Measurements from ENCODE around the gene SGMS1.

Gene SGMS1

GRCh38 chr10:50600286-50600685, 23.5 kb downstream of the SGMS1 start:
- Histone ChIP-seq H3K27me3 (ENCODE audit: control insufficient read depth, low read length) (no peaks in the 10 kb centered on the region), H3K4me3 (ENCODE audit: low read length) (no peak overlapping the region), H3K9me2 (replicated peaks; ENCODE audit: control insufficient read depth, low read length) (no peaks in the 10 kb centered on the region), H3K79me2 (ENCODE audit: control insufficient read depth, low read length) (peaks cover 14% of the 10 kb centered on the region), H3K4me1 (ENCODE audit: control insufficient read depth, low read length) (peaks cover 18% of the 10 kb centered on the region), H3K36me3 (ENCODE audit: control insufficient read depth, low read length) (no peaks in the 10 kb centered on the region), H3K4me2 (ENCODE audit: low read length) (no peak overlapping the region), H4K20me1 (ENCODE audit: control insufficient read depth, insufficient read depth, low read depth, low read length) (peaks cover 6% of the 10 kb centered on the region; the same call in 1 of the 2 replicates), H3F3A (ENCODE audit: control insufficient read depth, insufficient read depth) (no peaks in the 10 kb centered on the region), H3K9me3 (ENCODE audit: control insufficient read depth, insufficient read depth, low read length) (no peaks in the 10 kb centered on the region), H3K27ac (ENCODE audit: low read depth, low read length) (no peak overlapping the region)
- no peak for TF ChIP-seq EZH2phosphoT487 (IDR thresholded peaks at IDR 0.05; ENCODE audit: borderline replicate concordance, low read length)
- no peak for TF ChIP-seq CTCF (IDR thresholded peaks at IDR 0.05; ENCODE audit: low read depth, low read length, poor library complexity, severe bottlenecking)

DNA sequence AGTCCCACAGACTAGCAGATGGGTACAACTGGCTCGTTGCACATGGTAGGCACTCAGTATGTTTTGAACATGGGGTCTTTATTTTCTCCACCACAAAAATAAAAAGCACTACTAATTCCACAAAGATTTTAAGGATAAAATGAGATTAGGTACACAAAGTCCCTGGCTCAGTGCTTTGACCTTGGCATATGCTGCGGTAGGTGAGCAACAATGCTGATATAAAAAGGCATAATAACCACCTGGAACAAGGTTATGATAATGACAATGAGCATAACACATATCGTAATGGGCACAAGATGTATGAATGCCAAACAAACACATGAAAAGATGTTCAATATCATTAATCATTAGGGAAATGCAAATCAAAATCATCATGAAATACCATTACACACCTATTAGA, 26.9 kb downstream of the SGMS1 start:
- H4K20me1 ChIP-seq (ENCODE audit: control insufficient read depth, insufficient read depth, low read depth, low read length) = no peaks in the 10 kb centered on the region
- no peak for TF ChIP-seq CTCF (IDR thresholded peaks at IDR 0.05; ENCODE audit: low read depth, low read length, poor library complexity, severe bottlenecking)
- no peaks in the 10 kb centered on the region for H3K9me3 ChIP-seq (ENCODE audit: control insufficient read depth, insufficient read depth, low read length)

GRCh38 chr10:50596456-50596855, 27.3 kb downstream of the SGMS1 start:
- H3K4me3 ChIP-seq (ENCODE audit: low read length) = no peak overlapping the region
- H3K27ac ChIP-seq (ENCODE audit: low read depth, low read length) = no peak overlapping the region
- H3K4me1 ChIP-seq (ENCODE audit: control insufficient read depth, low read length) = no peaks in the 10 kb centered on the region
- no peaks in the 10 kb centered on the region for H3K27me3 ChIP-seq (ENCODE audit: control insufficient read depth, low read length)
- no peaks in the 10 kb centered on the region for H3K9me2 ChIP-seq (replicated peaks; ENCODE audit: control insufficient read depth, low read length)
- no peaks in the 10 kb centered on the region for H3F3A ChIP-seq (ENCODE audit: control insufficient read depth, insufficient read depth)
- H4K20me1 ChIP-seq (ENCODE audit: control insufficient read depth, insufficient read depth, low read depth, low read length) = no peaks in the 10 kb centered on the region
- H3K4me2 ChIP-seq (ENCODE audit: low read length) = no peak overlapping the region
- TF ChIP-seq CTCF (IDR thresholded peaks at IDR 0.05; ENCODE audit: low read depth, low read length, poor library complexity, severe bottlenecking) = no peak
- no peak for TF ChIP-seq EZH2phosphoT487 (IDR thresholded peaks at IDR 0.05; ENCODE audit: borderline replicate concordance, low read length)
- no peaks in the 10 kb centered on the region for H3K9me3 ChIP-seq (ENCODE audit: control insufficient read depth, insufficient read depth, low read length)
- no peaks in the 10 kb centered on the region for H3K36me3 ChIP-seq (ENCODE audit: control insufficient read depth, low read length)
- no peaks in the 10 kb centered on the region for H3K79me2 ChIP-seq (ENCODE audit: control insufficient read depth, low read length)

More for the DNA sequence above, 26.9 kb downstream of the SGMS1 start:
- Histone ChIP-seq H3K27ac (ENCODE audit: low read depth, low read length) (no peak overlapping the region), H3K27me3 (ENCODE audit: control insufficient read depth, low read length) (no peaks in the 10 kb centered on the region), H3K4me3 (ENCODE audit: low read length) (no peak overlapping the region), H3K36me3 (ENCODE audit: control insufficient read depth, low read length) (no peaks in the 10 kb centered on the region), H3K4me2 (ENCODE audit: low read length) (no peak overlapping the region), H3K9me2 (replicated peaks; ENCODE audit: control insufficient read depth, low read length) (no peaks in the 10 kb centered on the region), H3F3A (ENCODE audit: control insufficient read depth, insufficient read depth) (no peaks in the 10 kb centered on the region), H3K4me1 (ENCODE audit: control insufficient read depth, low read length) (no peaks in the 10 kb centered on the region), H3K79me2 (ENCODE audit: control insufficient read depth, low read length) (no peaks in the 10 kb centered on the region)

DNA sequence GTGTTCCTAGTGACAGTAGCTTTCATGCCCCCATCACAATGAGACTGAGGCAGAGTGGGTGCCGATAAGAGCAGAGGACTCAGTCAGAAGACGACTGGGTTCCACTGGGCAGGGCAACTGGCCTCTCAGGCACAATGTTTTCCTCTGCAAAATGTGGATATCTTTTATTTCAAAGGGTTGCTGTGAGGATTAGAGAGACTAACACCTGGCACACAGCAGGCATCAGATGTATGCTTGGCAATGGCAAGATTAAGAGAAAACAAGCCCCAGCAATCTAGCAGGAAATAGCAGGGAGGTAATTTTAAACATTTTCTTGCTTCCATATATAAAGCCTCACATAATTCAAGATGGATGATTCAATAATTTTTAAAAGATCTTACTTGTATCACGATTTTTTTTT, 28.0 kb downstream of the SGMS1 start:
- Histone ChIP-seq H4K20me1 (ENCODE audit: control insufficient read depth, insufficient read depth, low read depth, low read length) (no peaks in the 10 kb centered on the region), H3K36me3 (ENCODE audit: control insufficient read depth, low read length) (no peaks in the 10 kb centered on the region), H3K4me1 (ENCODE audit: control insufficient read depth, low read length) (no peaks in the 10 kb centered on the region), H3K27me3 (ENCODE audit: control insufficient read depth, low read length) (no peaks in the 10 kb centered on the region), H3K9me2 (replicated peaks; ENCODE audit: control insufficient read depth, low read length) (no peaks in the 10 kb centered on the region), H3F3A (ENCODE audit: control insufficient read depth, insufficient read depth) (no peaks in the 10 kb centered on the region), H3K9me3 (ENCODE audit: control insufficient read depth, insufficient read depth, low read length) (no peaks in the 10 kb centered on the region), H3K4me2 (ENCODE audit: low read length) (no peak overlapping the region), H3K79me2 (ENCODE audit: control insufficient read depth, low read length) (peaks cover 3% of the 10 kb centered on the region; the same call in 1 of the 2 replicates), H3K27ac (ENCODE audit: low read depth, low read length) (no peak overlapping the region), H3K4me3 (ENCODE audit: low read length) (no peak overlapping the region)
- TF ChIP-seq CTCF (IDR thresholded peaks at IDR 0.05; ENCODE audit: low read depth, low read length, poor library complexity, severe bottlenecking) = no peak
- TF ChIP-seq EZH2phosphoT487 (IDR thresholded peaks at IDR 0.05; ENCODE audit: borderline replicate concordance, low read length) = no peak

All from DOHH2 (cell line).